Mesothelial cell of epicardium (in vitro differentiated cells): ENCODE results near the gene ANKRD13B. TPM values are rescaled to one million over a fixed set of nuclear protein-coding genes. Genes with fewer than 3 reads are reported as not detected.
"Not testable (repeated sequence)": the region's sequence is repeated elsewhere in the genome, so short reads cannot be mapped to it uniquely, and the experiment has no call there.

Experiments
- DNase-seq, 2 experiments: peaks; one replicate each; pipeline ENCODE4 v3.0.0; 2021; ENCODE audit warnings: low spot score in 2 of 2; ENCODE audit not compliant: unreplicated experiment in 2 of 2
- H3K27ac Mint-ChIP-seq: 2 replicates; pipeline ENCODE4 v1.8.0; 2021; ENCODE audit warnings: mixed read lengths
- H3K27me3 Mint-ChIP-seq: 2 replicates; pipeline ENCODE4 v1.8.0; 2021; ENCODE audit warnings: low read depth, mixed read lengths
- H3K36me3 Mint-ChIP-seq: 2 replicates; pipeline ENCODE4 v1.8.0; 2021; ENCODE audit warnings: mixed read lengths
- H3K4me1 Mint-ChIP-seq: 2 replicates; pipeline ENCODE4 v1.8.0; 2021; ENCODE audit warnings: mixed read lengths
- H3K4me3 Mint-ChIP-seq: 2 replicates; pipeline ENCODE4 v1.8.0; 2021; ENCODE audit warnings: mild to moderate bottlenecking, moderate library complexity, mixed read lengths
- H3K9me3 Mint-ChIP-seq: 2 replicates; pipeline ENCODE4 v1.8.0; 2021; ENCODE audit warnings: mixed read lengths
- CTCF ChIP-seq: fragments of 200-600 bp; sonication (generic); IDR thresholded peaks from one replicate; pipeline ENCODE4 v1.5.0; 2021; ENCODE audit warnings: antibody characterized with exemption; ENCODE audit not compliant: unreplicated experiment
- total RNA-seq: library from RNA; stranded (reverse); gene quantifications from 3 replicates; pipeline ENCODE4 v1.2.1, GENCODE V29; 2021

Gene ANKRD13B
- total RNA-seq, 1 donor from 2014 or later, result 52.7 TPM

GRCh38 chr17:29643817-29644160, 50.9 kb downstream of the ANKRD13B start:
- peaks cover 7% of the 10 kb centered on the region for H3K36me3 Mint-ChIP-seq
- no peaks in the 10 kb centered on the region for H3K9me3 Mint-ChIP-seq
- no peaks in the 10 kb centered on the region for H3K27me3 Mint-ChIP-seq
- TF ChIP-seq CTCF, result no peak
- H3K27ac Mint-ChIP-seq, result peak overlapping the region; percentile 39
- peaks cover 35% of the 10 kb centered on the region for H3K4me1 Mint-ChIP-seq
- no peak for DNase-seq
- H3K4me3 Mint-ChIP-seq, result no peak overlapping the region

GRCh38 chr17:29645515-29646051, 52.7 kb downstream of the ANKRD13B start:
- DNase-seq, result no peak
- peaks cover 7% of the 10 kb centered on the region for H3K36me3 Mint-ChIP-seq
- no peaks in the 10 kb centered on the region for H3K27me3 Mint-ChIP-seq
- no peaks in the 10 kb centered on the region for H3K9me3 Mint-ChIP-seq
- no peak for TF ChIP-seq CTCF
- H3K27ac Mint-ChIP-seq, result peak overlapping the region; percentile 34
- H3K4me1 Mint-ChIP-seq, result peaks cover 26% of the 10 kb centered on the region
- no peak overlapping the region for H3K4me3 Mint-ChIP-seq

- no peak for DNase-seq
- Mint-ChIP-seq H3K36me3 (peaks cover 7% of the 10 kb centered on the region), H3K27ac (no peak overlapping the region), H3K9me3 (no peaks in the 10 kb centered on the region), H3K27me3 (no peaks in the 10 kb centered on the region), H3K4me3 (no peak overlapping the region), H3K4me1 (peaks cover 10% of the 10 kb centered on the region)
- TF ChIP-seq CTCF, result no peak
Measured at GRCh38 chr17:29648005-29648404, 55.1 kb downstream of the ANKRD13B start.

GRCh38 chr17:29649359-29649758, 56.4 kb downstream of the ANKRD13B start:
- peaks cover 13% of the 10 kb centered on the region for H3K4me1 Mint-ChIP-seq
- no peaks in the 10 kb centered on the region for H3K9me3 Mint-ChIP-seq
- H3K36me3 Mint-ChIP-seq, result peaks cover 7% of the 10 kb centered on the region
- no peaks in the 10 kb centered on the region for H3K27me3 Mint-ChIP-seq
- DNase-seq, result no peak
- no peak for TF ChIP-seq CTCF
- H3K27ac Mint-ChIP-seq, result no peak overlapping the region
- H3K4me3 Mint-ChIP-seq, result no peak overlapping the region

GRCh38 chr17:29650396-29650795, 57.5 kb downstream of the ANKRD13B start:
- Mint-ChIP-seq H3K4me3 (no peak overlapping the region), H3K36me3 (peaks cover 1% of the 10 kb centered on the region), H3K4me1 (peaks cover 15% of the 10 kb centered on the region), H3K27me3 (no peaks in the 10 kb centered on the region), H3K27ac (no peak overlapping the region), H3K9me3 (no peaks in the 10 kb centered on the region)
- TF ChIP-seq CTCF, result no peak
- DNase-seq, result no peak

- H3K27ac Mint-ChIP-seq, H3K4me1 Mint-ChIP-seq, DNase-seq, H3K27me3 Mint-ChIP-seq, H3K36me3 Mint-ChIP-seq, H3K4me3 Mint-ChIP-seq, H3K9me3 Mint-ChIP-seq: not testable (repeated sequence)
Measured at GRCh38 chr17:29651913-29652312, 59.0 kb downstream of the ANKRD13B start.
